ENCODE results near the gene MTSS2.

GRCh38 chr16:70709942-70710341, 24.1 kb upstream of the MTSS2 start:
- TF ChIP-seq CTCF (IDR thresholded peaks at IDR 0.05; ENCODE audit: poor library complexity, severe bottlenecking) (no peak), POLR2AphosphoS5 (IDR thresholded peaks at IDR 0.05) (no peak), EZH2 (IDR thresholded peaks at IDR 0.05; ENCODE audit: borderline replicate concordance, insufficient read depth, low read length, poor library complexity, severe bottlenecking) (no peak), TAF1 (IDR thresholded peaks at IDR 0.05; ENCODE audit: low read depth) (no peak), EP300 (conservative IDR thresholded peaks at IDR 0.05; ENCODE audit: poor library complexity, severe bottlenecking) (no peak), SMC3 (conservative IDR thresholded peaks at IDR 0.05; ENCODE audit: poor library complexity) (no peak), REST (IDR thresholded peaks at IDR 0.05; ENCODE audit: borderline replicate concordance) (no peak), RAD21 (conservative IDR thresholded peaks at IDR 0.05) (no peak), MXI1 (conservative IDR thresholded peaks at IDR 0.05; ENCODE audit: poor library complexity, severe bottlenecking) (no peak)
